K562 (cell line): ENCODE data around the gene AFF1. TPM values are rescaled to one million over a fixed set of nuclear protein-coding genes. Genes with fewer than 3 reads are reported as not detected.

ENCODE experiments used
- ATF1 ChIP-seq, 2 experiments: fragments of 450-650 bp in 1 of 2; IDR thresholded peaks; 2 replicates each; pipeline ENCODE4 v1.6.1; 2016; ENCODE audit warnings: missing compliant biosample characterization in 1 of 2, missing genetic modification characterization in 1 of 2
- ATF7 ChIP-seq: fragments of 450-650 bp; IDR thresholded peaks from 2 replicates; pipeline ENCODE4 v1.7.1; 2014; ENCODE audit warnings: mild to moderate bottlenecking, moderate library complexity
- CXXC5 ChIP-seq: fragments of 250-450 bp; sonication (Bioruptor Pico); IDR thresholded peaks from 2 replicates; pipeline ENCODE4 v1.8.0; 2022; ENCODE audit warnings: inconsistent platforms, mild to moderate bottlenecking, moderate library complexity
- JUN ChIP-seq, 2 experiments: sonication (generic) in 1 of 2; formaldehyde crosslinking in 1 of 2; IDR thresholded peaks; 2 replicates each; pipeline versions ENCODE4 v1.6.1 to v1.8.0; 2012 to 2022; ENCODE audit warnings: borderline replicate concordance in 2 of 2, mild to moderate bottlenecking in 2 of 2, improper control_type of control experiment in 1 of 2, low read depth in 1 of 2, low read length in 1 of 2, missing genetic modification reagents in 1 of 2
- MTA1 ChIP-seq: fragments of 450-650 bp; IDR thresholded peaks from 2 replicates; pipeline ENCODE4 v1.6.1; 2017; ENCODE audit warnings: borderline replicate concordance
- PBX2 ChIP-seq, 2 experiments: IDR thresholded peaks in 1 of 2; conservative IDR thresholded peaks in 1 of 2; 2 replicates each; pipeline ENCODE4 v1.6.1; 2016; ENCODE audit warnings: low read depth in 2 of 2, mild to moderate bottlenecking in 1 of 2, missing compliant biosample characterization in 1 of 2, missing genetic modification characterization in 1 of 2, moderate library complexity in 1 of 2
- RBM22 ChIP-seq: fragments of 200-400 bp; formaldehyde crosslinking; IDR thresholded peaks from 2 replicates; pipeline ENCODE4 v1.6.1; 2018; ENCODE audit warnings: low read length, low read depth; ENCODE audit not compliant: poor library complexity, severe bottlenecking
- RFX5 ChIP-seq: IDR thresholded peaks from 2 replicates; pipeline ENCODE4 v1.6.1; 2011; ENCODE audit warnings: low read depth, mild to moderate bottlenecking, improper control_type of control experiment, low read length
- RFX7 ChIP-seq: fragments of 250-450 bp; sonication (Bioruptor Pico); IDR thresholded peaks from 2 replicates; pipeline ENCODE4 v1.5.1; 2021; ENCODE audit warnings: mild to moderate bottlenecking
- SAP30 ChIP-seq: fragments of 200-600 bp; sonication (generic); IDR thresholded peaks from 2 replicates; pipeline ENCODE4 v1.6.1; 2012; ENCODE audit warnings: borderline replicate concordance, low read depth, mild to moderate bottlenecking, moderate library complexity, low read length, control low read depth, inconsistent platforms; ENCODE audit not compliant: insufficient read depth, poor library complexity, severe bottlenecking
- SMARCB1 ChIP-seq: IDR thresholded peaks from 2 replicates; pipeline ENCODE4 v1.6.1; 2011; ENCODE audit warnings: improper control_type of control experiment, low read depth; ENCODE audit not compliant: insufficient read length
- SMARCE1 ChIP-seq: fragments of 450-650 bp; IDR thresholded peaks from 2 replicates; pipeline ENCODE4 v1.7.1; 2016; ENCODE audit warnings: mild to moderate bottlenecking
- SP1 ChIP-seq: sonication (generic); formaldehyde crosslinking; IDR thresholded peaks from 2 replicates; pipeline ENCODE4 v1.8.1; 2022; ENCODE audit warnings: mild to moderate bottlenecking, missing genetic modification reagents
- TARDBP ChIP-seq: fragments of 450-650 bp; IDR thresholded peaks from 2 replicates; pipeline ENCODE4 v1.6.1; 2016
- U2AF1 ChIP-seq: fragments of 200-400 bp; formaldehyde crosslinking; optimal IDR thresholded peaks from 2 replicates; pipeline ENCODE3; 2017; ENCODE audit warnings: mild to moderate bottlenecking, low read depth, low read length, moderate library complexity
- YY1 ChIP-seq, 3 experiments: IDR thresholded peaks; 2 replicates each; pipeline ENCODE4 v1.6.1; 2011; ENCODE audit warnings: low read length in 2 of 3, mild to moderate bottlenecking in 2 of 3, moderate library complexity in 2 of 3, borderline replicate concordance in 1 of 3, control low read depth in 1 of 3, low read depth in 1 of 3; ENCODE audit not compliant: insufficient read depth in 3 of 3, insufficient replicate concordance in 2 of 3, control insufficient read depth in 1 of 3, insufficient read length in 1 of 3; ENCODE audit errors: extremely low read depth in 1 of 3
- ZNF830 ChIP-seq: fragments of 250-450 bp; sonication (Bioruptor Pico); IDR thresholded peaks from 2 replicates; pipeline ENCODE4 v1.5.0; 2021; ENCODE audit warnings: mild to moderate bottlenecking
- polyA plus RNA-seq, 8 experiments: library from polyadenylated mRNA; depleted of rRNA in 4 of 8; stranded (reverse) in 5 of 8; unstranded in 3 of 8; fragments of >200 nt; fragmentation: Nextera tagmentation in 2 of 8; fragmentation: Illumina TruSeq in 1 of 8; extraction: Ambion mirVana in 2 of 8; extraction: Trizol in 1 of 8; gene quantifications; 2 replicates each; pipeline versions ENCODE4 v1.2.1 to v1.2.3, GENCODE V29; 2011 to 2014; ENCODE audit warnings: inconsistent platforms in 1 of 8, missing spikeins in 1 of 8
- total RNA-seq, 7 experiments: library from RNA; depleted of rRNA in 6 of 7; stranded (reverse); fragments of >200 nt in 6 of 7; fragmentation: Illumina TruSeq in 2 of 7; extraction: Trizol in 2 of 7; gene quantifications; 2 replicates each; pipeline versions ENCODE4 v1.2.1 to v1.2.3, GENCODE V29; 2011 to 2021; ENCODE audit warnings: low replicate concordance in 1 of 7
- TF ChIP-seq, protein P1 (sequence below), 2 experiments: IDR thresholded peaks; 2 replicates each; pipeline ENCODE4 v1.6.1; 2012; ENCODE audit warnings: improper control_type of control experiment in 2 of 2, low read depth in 2 of 2, low read length in 2 of 2, borderline replicate concordance in 1 of 2
- TF ChIP-seq, protein P2 (sequence below): sonication (generic); formaldehyde crosslinking; IDR thresholded peaks from 2 replicates; pipeline ENCODE4 v1.8.0; 2022; ENCODE audit warnings: mild to moderate bottlenecking, missing genetic modification reagents

Gene AFF1
- total and polyA plus RNA-seq, 9 of the 15 experiments (the other 6 are each of a cell fraction or from before 2014, with no cell fraction given), result 4.1 to 47.5 (median 17.2) TPM

- no peak for TF ChIP-seq RFX7 (CRISPR knock-in tag)
- TF ChIP-seq U2AF1, result peak; percentile 18
- peak in 2 of 3 experiments; percentile 68 to 73 for TF ChIP-seq YY1 (IDR thresholded peaks at IDR 0.05; ENCODE audit: borderline replicate concordance in 1 of 3, control insufficient read depth in 1 of 3, extremely low read depth in 1 of 3, insufficient read depth in 3 of 3, insufficient read length in 1 of 3, insufficient replicate concordance in 2 of 3, low read depth in 1 of 3, low read length in 2 of 3)
- no peak for TF ChIP-seq SMARCB1
- 0 out of 2 replicates have a peak, but pooled peaks have one; percentile 7 for TF ChIP-seq JUN (IDR thresholded peaks at IDR 0.05; ENCODE audit: borderline replicate concordance, low read depth, low read length)
- 0 out of 2 replicates have a peak, but pooled peaks have one; percentile 43 for TF ChIP-seq JUN (CRISPR knock-in tag; IDR thresholded peaks at IDR 0.05; ENCODE audit: borderline replicate concordance)
- peak; percentile 40; the same call in 1 of the 2 replicates for TF ChIP-seq RFX5
- peak; percentile 90 for TF ChIP-seq CXXC5
- TF ChIP-seq ZNF830 (CRISPR knock-in tag), result peak; percentile 60; the same call in 1 of the 2 replicates
- TF ChIP-seq ATF1 (CRISPR knock-in tag; IDR thresholded peaks at IDR 0.05), result no peak
- TF ChIP-seq ATF1 (tag; IDR thresholded peaks at IDR 0.05), result peak; percentile 67
- TF ChIP-seq, protein P1, sequence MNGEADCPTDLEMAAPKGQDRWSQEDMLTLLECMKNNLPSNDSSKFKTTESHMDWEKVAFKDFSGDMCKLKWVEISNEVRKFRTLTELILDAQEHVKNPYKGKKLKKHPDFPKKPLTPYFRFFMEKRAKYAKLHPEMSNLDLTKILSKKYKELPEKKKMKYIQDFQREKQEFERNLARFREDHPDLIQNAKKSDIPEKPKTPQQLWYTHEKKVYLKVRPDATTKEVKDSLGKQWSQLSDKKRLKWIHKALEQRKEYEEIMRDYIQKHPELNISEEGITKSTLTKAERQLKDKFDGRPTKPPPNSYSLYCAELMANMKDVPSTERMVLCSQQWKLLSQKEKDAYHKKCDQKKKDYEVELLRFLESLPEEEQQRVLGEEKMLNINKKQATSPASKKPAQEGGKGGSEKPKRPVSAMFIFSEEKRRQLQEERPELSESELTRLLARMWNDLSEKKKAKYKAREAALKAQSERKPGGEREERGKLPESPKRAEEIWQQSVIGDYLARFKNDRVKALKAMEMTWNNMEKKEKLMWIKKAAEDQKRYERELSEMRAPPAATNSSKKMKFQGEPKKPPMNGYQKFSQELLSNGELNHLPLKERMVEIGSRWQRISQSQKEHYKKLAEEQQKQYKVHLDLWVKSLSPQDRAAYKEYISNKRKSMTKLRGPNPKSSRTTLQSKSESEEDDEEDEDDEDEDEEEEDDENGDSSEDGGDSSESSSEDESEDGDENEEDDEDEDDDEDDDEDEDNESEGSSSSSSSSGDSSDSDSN (IDR thresholded peaks at IDR 0.05; ENCODE audit: borderline replicate concordance in 1 of 2, low read depth in 2 of 2, low read length in 2 of 2), result peak; percentile 92 to 97; a peak in 3 of 4 replicates
- peak; percentile 96 for TF ChIP-seq RBM22
- peak; percentile 100 for TF ChIP-seq ATF7
- TF ChIP-seq SP1 (CRISPR knock-in tag), result peak; percentile 84
- peak; percentile 45 for TF ChIP-seq SAP30
- TF ChIP-seq TARDBP, result 0 out of 2 replicates have a peak, but pooled peaks have one; percentile 39
- 0 out of 2 replicates have a peak, but pooled peaks have one; percentile 14 for TF ChIP-seq MTA1
- TF ChIP-seq, protein P2, sequence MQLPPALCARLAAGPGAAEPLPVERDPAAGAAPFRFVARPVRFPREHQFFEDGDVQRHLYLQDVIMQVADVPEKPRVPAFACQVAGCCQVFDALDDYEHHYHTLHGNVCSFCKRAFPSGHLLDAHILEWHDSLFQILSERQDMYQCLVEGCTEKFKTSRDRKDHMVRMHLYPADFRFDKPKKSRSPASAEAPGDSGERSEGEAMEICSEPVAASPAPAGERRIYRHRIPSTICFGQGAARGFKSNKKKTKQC (CRISPR knock-in tag), result peak; percentile 52; the same call in 1 of the 2 replicates
- TF ChIP-seq SMARCE1, result peak; percentile 64
- TF ChIP-seq PBX2 (CRISPR knock-in tag; IDR thresholded peaks at IDR 0.05; ENCODE audit: low read depth), result no peak; the same call in 1 of the 2 replicates
- TF ChIP-seq PBX2 (tag; conservative IDR thresholded peaks at IDR 0.05; ENCODE audit: low read depth), result peak; percentile 44; the same call in 1 of the 2 replicates
These were observed 72.1 kb downstream of the AFF1 start (continued) for GRCh38 chr4:87006676-87007527.
